IPS DF 6.9 (cell line): ENCODE data around the gene TAF3.

Experiments used
- DNase-seq: peaks from one replicate; pipeline ENCODE4 v3.0.0-alpha.2; 2013; ENCODE audit warnings: low read depth, low spot score
- H3K27ac ChIP-seq: one replicate; pipeline ENCODE4 v1.5.1; 2013; ENCODE audit warnings: low read length, control low read depth
- H3K27me3 ChIP-seq: 2 replicates; pipeline ENCODE4 v1.6.1; 2013; ENCODE audit warnings: mild to moderate bottlenecking, low read length; ENCODE audit not compliant: control insufficient read depth, insufficient read depth
- H3K36me3 ChIP-seq: 2 replicates; pipeline ENCODE4 v1.6.1; 2013; ENCODE audit warnings: low read length; ENCODE audit not compliant: control insufficient read depth, insufficient read depth
- H3K4me1 ChIP-seq: 2 replicates; pipeline ENCODE4 v1.6.1; 2013; ENCODE audit warnings: low read length; ENCODE audit not compliant: control insufficient read depth, insufficient read depth
- H3K4me3 ChIP-seq: 2 replicates; pipeline ENCODE4 v1.5.1; 2013; ENCODE audit warnings: mild to moderate bottlenecking, low read length
- H3K9me3 ChIP-seq: 2 replicates; pipeline ENCODE4 v1.6.1; 2013; ENCODE audit warnings: low read length, inconsistent platforms; ENCODE audit not compliant: control insufficient read depth, insufficient read depth
- WGBS: extraction: QIAGEN DNeasy Blood & Tissue Kit; methylation state at CpG from one replicate; pipeline ENCODE4 v1.1.7; 2013; ENCODE audit warnings: mixed read lengths, missing lambda C conversion rate; ENCODE audit not compliant: insufficient read length, insufficient coverage; 5-methylcytosine and 5-hydroxymethylcytosine counted together

TAF3 gene

GRCh38 chr10:7874864-7875263 lies 56.6 kb downstream of the TAF3 start:
- H3K9me3 ChIP-seq = no peaks in the 10 kb centered on the region
- DNase-seq = no peak
- H3K36me3 ChIP-seq = no peaks in the 10 kb centered on the region
- H3K27ac ChIP-seq = no peak overlapping the region
- WGBS = no CpG with 5 or more reads among the region's 2 CpGs
- H3K27me3 ChIP-seq = no peaks in the 10 kb centered on the region
- H3K4me3 ChIP-seq = no peak overlapping the region
- no peaks in the 10 kb centered on the region for H3K4me1 ChIP-seq

GRCh38 chr10:7876541-7877127 lies 58.3 kb downstream of the TAF3 start:
- WGBS = no CpG with 5 or more reads among the region's 4 CpGs
- Histone ChIP-seq H3K4me1 (no peaks in the 10 kb centered on the region), H3K27me3 (no peaks in the 10 kb centered on the region), H3K4me3 (no peak overlapping the region), H3K36me3 (no peaks in the 10 kb centered on the region), H3K9me3 (no peaks in the 10 kb centered on the region), H3K27ac (no peak overlapping the region)
- no peak for DNase-seq

GRCh38 chr10:7881119-7881518 lies 62.8 kb downstream of the TAF3 start:
- Histone ChIP-seq H3K4me3 (no peak overlapping the region), H3K27ac (no peak overlapping the region), H3K36me3 (no peaks in the 10 kb centered on the region), H3K9me3 (no peaks in the 10 kb centered on the region), H3K4me1 (no peaks in the 10 kb centered on the region; the same call in 1 of the 2 replicates), H3K27me3 (no peaks in the 10 kb centered on the region)
- no CpG with 5 or more reads among the region's 3 CpGs for WGBS
- no peak for DNase-seq

GRCh38 chr10:7886056-7886455 lies 67.8 kb downstream of the TAF3 start:
- Histone ChIP-seq H3K4me3 (no peak overlapping the region), H3K27ac (no peak overlapping the region), H3K9me3 (no peaks in the 10 kb centered on the region), H3K36me3 (no peaks in the 10 kb centered on the region), H3K27me3 (no peaks in the 10 kb centered on the region), H3K4me1 (peaks cover 3% of the 10 kb centered on the region; the same call in 1 of the 2 replicates)
- no CpG with 5 or more reads among the region's 2 CpGs for WGBS
- no peak for DNase-seq

GRCh38 chr10:7887174-7887816 lies 69.0 kb downstream of the TAF3 start:
- peaks cover 3% of the 10 kb centered on the region; the same call in 1 of the 2 replicates for H3K4me1 ChIP-seq
- H3K36me3 ChIP-seq = no peaks in the 10 kb centered on the region
- H3K27me3 ChIP-seq = no peaks in the 10 kb centered on the region
- no peak overlapping the region for H3K27ac ChIP-seq
- WGBS = no CpG with 5 or more reads among the region's 8 CpGs
- DNase-seq = no peak
- H3K4me3 ChIP-seq = no peak overlapping the region
- H3K9me3 ChIP-seq = no peaks in the 10 kb centered on the region

- Histone ChIP-seq H3K27me3 (no peaks in the 10 kb centered on the region), H3K36me3 (no peaks in the 10 kb centered on the region), H3K4me1 (peaks cover 3% of the 10 kb centered on the region; the same call in 1 of the 2 replicates), H3K27ac (no peak overlapping the region), H3K9me3 (no peaks in the 10 kb centered on the region), H3K4me3 (no peak overlapping the region)
- DNase-seq = no peak
- WGBS = no CpG with 5 or more reads among the region's 5 CpGs
These were observed 71.7 kb downstream of the TAF3 start for GRCh38 chr10:7889947-7890542.

- Histone ChIP-seq H3K4me1 (peaks cover 3% of the 10 kb centered on the region; the same call in 1 of the 2 replicates), H3K4me3 (no peak overlapping the region), H3K27ac (no peak overlapping the region), H3K27me3 (no peaks in the 10 kb centered on the region), H3K9me3 (no peaks in the 10 kb centered on the region), H3K36me3 (no peaks in the 10 kb centered on the region)
- WGBS = 100% methylated on average over 2 of the region's 6 CpGs
- no peak for DNase-seq
These were observed 72.5 kb downstream of the TAF3 start for GRCh38 chr10:7890781-7891180.

- Histone ChIP-seq H3K4me1 (peaks cover 3% of the 10 kb centered on the region; the same call in 1 of the 2 replicates), H3K36me3 (no peaks in the 10 kb centered on the region), H3K4me3 (no peak overlapping the region), H3K27ac (no peak overlapping the region), H3K27me3 (no peaks in the 10 kb centered on the region), H3K9me3 (no peaks in the 10 kb centered on the region)
- DNase-seq = no peak
- no CpG with 5 or more reads among the region's 1 CpG for WGBS
These were observed 73.3 kb downstream of the TAF3 start for GRCh38 chr10:7891634-7892033.

GRCh38 chr10:7892146-7892545 lies 73.8 kb downstream of the TAF3 start:
- H3K27me3 ChIP-seq = no peaks in the 10 kb centered on the region
- H3K4me3 ChIP-seq = no peak overlapping the region
- H3K27ac ChIP-seq = no peak overlapping the region
- H3K36me3 ChIP-seq = no peaks in the 10 kb centered on the region
- peaks cover 3% of the 10 kb centered on the region; the same call in 1 of the 2 replicates for H3K4me1 ChIP-seq
- H3K9me3 ChIP-seq = no peaks in the 10 kb centered on the region
- DNase-seq = no peak

GRCh38 chr10:7895699-7896090 lies 77.4 kb downstream of the TAF3 start:
- Histone ChIP-seq H3K36me3 (no peaks in the 10 kb centered on the region), H3K27me3 (no peaks in the 10 kb centered on the region), H3K4me1 (no peaks in the 10 kb centered on the region), H3K4me3 (no peak overlapping the region), H3K9me3 (no peaks in the 10 kb centered on the region), H3K27ac (no peak overlapping the region)
- no peak for DNase-seq
- no CpG with 5 or more reads among the region's 6 CpGs for WGBS
